ENCODE data around the gene CCDC180.
"Not testable (repeated sequence)": the region's sequence is repeated elsewhere in the genome, so short reads cannot be mapped to it uniquely, and the experiment has no call there.

Gene CCDC180
- total RNA-seq = 1.2 to 2.0 reads per million in 2 donors

DNA sequence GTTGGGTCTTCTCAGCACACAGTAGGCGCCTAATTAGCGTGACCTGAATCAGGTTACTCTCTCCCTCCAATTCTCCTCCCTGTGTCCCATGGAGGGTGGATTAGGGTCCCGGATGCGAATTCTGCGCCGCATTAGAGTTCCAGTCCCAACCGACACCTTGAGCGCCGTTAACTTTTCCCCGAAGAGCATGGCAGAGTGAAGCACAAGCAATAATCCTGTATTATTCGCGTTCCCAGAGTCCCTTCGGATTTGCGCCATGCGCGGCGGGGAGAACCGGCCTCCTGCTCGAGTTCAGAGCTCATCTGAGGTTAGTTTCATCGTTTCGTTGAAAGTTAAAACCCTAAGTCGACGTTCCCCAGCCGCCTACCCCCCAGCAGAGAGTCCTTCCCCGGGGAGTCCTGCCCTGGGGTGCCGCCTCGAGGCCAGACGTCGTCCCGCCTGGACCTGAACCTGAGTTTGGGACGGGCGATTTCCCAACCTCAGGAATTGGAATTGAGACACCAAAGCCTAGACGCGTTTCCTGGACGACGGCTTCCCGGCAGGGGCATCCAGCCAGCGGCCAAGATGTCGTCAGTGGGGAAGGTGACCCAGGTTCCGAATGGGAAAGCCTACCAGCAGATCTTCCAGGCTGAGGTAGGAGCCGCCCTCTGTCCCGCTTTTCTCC, at the start of gene CCDC180:
Gene CCDC180 (plus strand): TSS at position 160 of the 664 bp plus-strand sequence. CDS start 405 bp downstream, at position 565.
- DNase-seq = no peak

GRCh38 chr9:97259834-97260514, 47.5 kb upstream of the CCDC180 start:
- DNase-seq = not testable (repeated sequence)

- DNase-seq = no peak
Observed at GRCh38 chr9:97271292-97271691, 36.2 kb upstream of the CCDC180 start.

DNA sequence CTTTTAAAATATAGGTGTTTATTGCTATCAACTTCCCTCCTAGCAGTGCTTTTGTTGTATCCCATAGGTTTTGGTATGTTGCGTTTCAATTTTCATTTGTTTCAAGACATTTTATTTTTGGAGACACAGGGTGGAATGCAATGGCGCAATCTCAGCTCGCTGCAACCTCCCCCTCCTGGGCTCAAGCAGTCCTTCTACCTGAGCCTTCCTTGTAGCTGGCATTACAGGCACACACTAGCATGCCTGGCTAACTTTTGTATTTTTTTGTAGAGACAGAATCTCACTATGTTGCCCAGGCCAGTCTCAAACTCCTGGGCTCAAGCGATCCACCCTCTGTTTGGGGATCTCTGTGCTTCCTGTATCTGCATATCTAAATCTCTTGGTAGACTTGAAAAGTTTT, 35.4 kb upstream of the CCDC180 start:
- no peak for DNase-seq

- DNase-seq = no peak
Observed at GRCh38 chr9:97276310-97276852, 31.1 kb upstream of the CCDC180 start.

DNA sequence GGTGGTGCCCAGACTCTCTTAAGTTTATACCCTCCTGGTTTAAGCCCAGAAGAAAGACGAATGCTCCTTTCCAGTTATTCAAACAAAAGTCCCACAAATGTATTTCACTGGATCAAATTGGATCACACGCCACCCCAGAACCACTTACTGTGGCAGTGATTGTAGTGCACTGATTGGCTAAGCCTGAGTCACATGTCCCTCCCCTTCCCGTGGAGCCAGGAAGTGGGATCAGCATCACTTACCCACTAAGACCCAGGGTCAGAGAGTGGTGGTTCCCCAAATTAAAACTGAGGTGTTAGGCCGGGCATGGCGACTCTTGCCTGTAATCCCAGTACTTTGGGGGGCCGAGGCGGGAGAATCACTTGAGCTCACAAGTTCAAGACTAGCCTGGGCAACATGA, 29.5 kb upstream of the CCDC180 start:
- no peak for DNase-seq

GRCh38 chr9:97280755-97281330, 26.6 kb upstream of the CCDC180 start:
- no peak for DNase-seq

DNA sequence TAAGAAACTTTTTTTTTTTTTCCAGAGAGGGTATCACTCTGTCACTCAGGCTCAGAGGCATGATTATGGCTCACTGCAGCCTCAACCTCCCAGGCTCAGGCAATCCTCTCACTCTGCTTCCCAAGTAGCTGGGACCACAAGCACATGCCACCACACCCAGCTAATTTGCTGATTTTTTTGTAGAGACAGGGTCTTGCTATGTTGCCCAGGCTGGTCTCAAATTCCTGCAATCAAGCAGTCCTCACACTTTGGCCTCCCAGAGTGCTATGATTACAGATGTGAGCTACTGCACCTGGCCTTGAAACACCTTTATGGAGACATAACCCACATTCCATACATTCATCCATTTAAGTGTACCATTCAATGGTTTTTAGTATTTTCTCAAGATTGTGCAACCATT, 23.7 kb upstream of the CCDC180 start:
- no peak for DNase-seq

DNA sequence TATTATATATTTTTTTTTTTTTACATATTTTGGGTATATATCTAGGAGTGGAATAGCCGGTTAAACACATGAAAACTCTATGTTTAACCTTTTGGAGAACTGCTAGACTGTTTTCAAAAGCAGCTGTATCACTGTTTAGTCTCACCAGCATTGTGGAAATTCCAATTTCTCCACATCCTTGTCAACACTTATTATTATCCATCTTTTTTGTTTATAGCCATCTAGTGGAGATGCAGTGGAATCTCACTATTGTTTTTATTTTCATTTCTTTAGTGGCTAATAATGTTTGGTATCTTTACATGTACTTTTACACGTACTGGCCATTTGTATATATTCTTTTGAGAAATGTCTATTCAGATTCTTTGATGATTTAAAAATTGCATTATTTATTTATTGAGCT, 22.7 kb upstream of the CCDC180 start:
- no peak for DNase-seq

DNA sequence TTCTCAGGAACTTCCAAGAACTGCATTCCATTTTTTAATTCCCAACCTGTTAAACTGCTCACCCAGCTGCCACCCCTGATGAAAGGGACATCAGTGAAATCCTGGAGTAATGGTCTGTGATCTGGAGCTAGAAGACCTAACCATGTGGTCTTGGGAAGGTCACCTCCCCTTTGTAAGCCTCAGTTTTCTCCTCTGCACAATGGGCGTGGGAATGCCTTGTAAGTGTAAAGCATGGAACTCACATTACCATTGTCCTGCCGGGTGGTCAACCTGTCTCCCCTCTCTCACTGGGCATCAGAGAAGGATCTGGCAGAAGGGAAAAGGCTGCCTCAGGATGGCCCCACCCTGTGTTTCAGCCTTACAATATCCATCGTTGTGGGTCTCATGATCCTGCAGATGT, 15.3 kb upstream of the CCDC180 start:
- no peak for DNase-seq

DNA sequence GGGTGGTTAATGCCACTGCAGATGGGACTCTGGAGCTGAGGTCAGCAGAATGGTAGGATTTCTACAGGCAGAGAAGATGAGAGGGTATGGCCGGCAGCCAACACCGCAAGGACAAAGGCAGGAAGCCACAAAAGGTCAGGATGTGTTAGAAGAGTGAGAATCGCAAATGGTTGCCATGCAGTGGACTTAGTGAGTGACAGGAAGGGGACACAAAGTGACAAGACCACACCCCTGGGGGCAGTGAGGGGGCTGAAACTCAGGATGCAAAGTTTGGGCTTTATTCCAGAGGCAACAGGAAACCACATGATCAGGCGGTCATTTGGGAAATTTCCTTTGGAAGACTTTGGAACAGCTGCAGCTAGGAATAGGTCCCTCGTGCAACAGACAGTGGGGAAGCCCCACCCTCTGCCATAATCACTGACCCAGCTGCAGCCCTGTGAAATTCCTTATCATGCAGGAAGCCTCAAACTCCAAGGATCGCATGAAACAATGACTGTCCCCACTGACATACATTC, 14.2 kb upstream of the CCDC180 start:
- no peak for DNase-seq

- DNase-seq = no peak
Observed at GRCh38 chr9:97293818-97294217, 13.6 kb upstream of the CCDC180 start.

DNA sequence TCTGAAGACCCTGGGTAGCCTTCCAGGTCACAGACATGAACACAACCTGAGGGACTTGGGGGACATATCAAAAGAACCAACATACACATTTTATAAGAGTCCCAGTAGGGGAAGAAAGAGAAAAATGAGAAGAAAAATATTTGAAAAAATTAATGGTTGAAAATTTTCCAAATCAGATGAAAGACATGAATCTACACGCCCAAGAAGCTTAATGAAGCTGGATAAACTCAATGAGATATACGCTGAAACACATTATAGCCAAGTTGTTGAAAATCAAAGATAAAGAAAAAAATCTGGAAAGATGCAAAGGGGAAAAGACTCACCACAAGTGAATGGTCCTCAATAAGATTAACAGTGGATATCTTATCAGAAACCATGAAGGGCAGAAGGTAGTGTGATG, 9.6 kb upstream of the CCDC180 start:
- DNase-seq = no peak

- peak in 1 of 5 experiments; percentile 69 for DNase-seq
Observed at GRCh38 chr9:97299809-97300414, 7.5 kb upstream of the CCDC180 start.

- no peak for DNase-seq
Observed at GRCh38 chr9:97300586-97300985, 6.9 kb upstream of the CCDC180 start.

DNA sequence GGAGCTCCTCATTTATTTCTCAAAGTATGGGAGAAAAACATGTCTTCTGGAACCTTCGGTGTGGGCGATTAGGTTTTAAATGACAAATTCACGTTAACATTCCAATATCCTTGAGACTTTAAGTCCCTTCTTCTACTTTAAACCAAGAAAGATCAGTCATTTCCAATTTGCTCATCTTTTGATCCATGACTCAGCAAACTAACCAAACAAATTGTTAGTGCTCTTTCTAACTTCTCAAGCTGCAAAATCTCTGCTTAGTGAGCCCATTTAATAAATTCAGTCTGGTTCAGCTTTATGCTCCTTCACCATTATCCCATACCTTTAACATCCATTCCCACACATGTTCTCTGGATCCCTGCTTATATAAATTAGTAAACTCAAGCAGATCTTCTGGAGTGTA, 5.5 kb upstream of the CCDC180 start:
- no peak for DNase-seq

GRCh38 chr9:97304586-97304985, 2.9 kb upstream of the CCDC180 start:
- DNase-seq = no peak

GRCh38 chr9:97305501-97306298, 1.8 kb upstream of the CCDC180 start:
- DNase-seq = no peak

- peak in 1 of 5 experiments; percentile 8 for DNase-seq
Observed at GRCh38 chr9:97307091-97307490, 368 bp upstream of the CCDC180 start.

GRCh38 chr9:97309260-97309659, 1.8 kb downstream of the CCDC180 start:
- DNase-seq = no peak

GRCh38 chr9:97310023-97310422, 2.6 kb downstream of the CCDC180 start:
- DNase-seq = no peak

GRCh38 chr9:97310896-97311295, 3.4 kb downstream of the CCDC180 start:
- DNase-seq = no peak
